Type B pancreatic cell (in vitro differentiated cells): ENCODE measurements around the gene RPL5. TPM values are rescaled to one million over a fixed set of nuclear protein-coding genes. Genes with fewer than 3 reads are reported as not detected.

Experiments
- DNase-seq: peaks from one replicate; pipeline ENCODE4 v3.0.0; 2021; ENCODE audit warnings: mixed read lengths; ENCODE audit not compliant: unreplicated experiment; ENCODE audit errors: extremely low spot score
- H3K27ac Mint-ChIP-seq: 2 replicates; pipeline ENCODE4 v1.8.0; 2021; ENCODE audit warnings: mild to moderate bottlenecking, mixed read lengths
- H3K27me3 Mint-ChIP-seq: 2 replicates; pipeline ENCODE4 v1.8.0; 2021; ENCODE audit warnings: mixed read lengths
- H3K36me3 Mint-ChIP-seq: 2 replicates; pipeline ENCODE4 v1.8.0; 2021; ENCODE audit warnings: mixed read lengths
- H3K4me1 Mint-ChIP-seq: one replicate; pipeline ENCODE4 v1.8.0; 2021; ENCODE audit warnings: mixed read lengths; ENCODE audit not compliant: unreplicated experiment
- H3K4me3 Mint-ChIP-seq: 2 replicates; pipeline ENCODE4 v1.8.0; 2021; ENCODE audit warnings: mild to moderate bottlenecking, mixed read lengths
- H3K9me3 Mint-ChIP-seq: 2 replicates; pipeline ENCODE4 v1.8.0; 2021; ENCODE audit warnings: mixed read lengths
- CTCF ChIP-seq: fragments of 200-600 bp; sonication (generic); conservative IDR thresholded peaks from 2 replicates; pipeline ENCODE4 v1.5.0; 2021; ENCODE audit warnings: antibody characterized with exemption, mild to moderate bottlenecking
- total RNA-seq: library from RNA; stranded (reverse); gene quantifications from 2 replicates; pipeline ENCODE4 v1.2.1, GENCODE V29; 2021; ENCODE audit warnings: low replicate concordance

Gene RPL5
- total RNA-seq, 1 donor from 2014 or later: 1,496 TPM

DNA sequence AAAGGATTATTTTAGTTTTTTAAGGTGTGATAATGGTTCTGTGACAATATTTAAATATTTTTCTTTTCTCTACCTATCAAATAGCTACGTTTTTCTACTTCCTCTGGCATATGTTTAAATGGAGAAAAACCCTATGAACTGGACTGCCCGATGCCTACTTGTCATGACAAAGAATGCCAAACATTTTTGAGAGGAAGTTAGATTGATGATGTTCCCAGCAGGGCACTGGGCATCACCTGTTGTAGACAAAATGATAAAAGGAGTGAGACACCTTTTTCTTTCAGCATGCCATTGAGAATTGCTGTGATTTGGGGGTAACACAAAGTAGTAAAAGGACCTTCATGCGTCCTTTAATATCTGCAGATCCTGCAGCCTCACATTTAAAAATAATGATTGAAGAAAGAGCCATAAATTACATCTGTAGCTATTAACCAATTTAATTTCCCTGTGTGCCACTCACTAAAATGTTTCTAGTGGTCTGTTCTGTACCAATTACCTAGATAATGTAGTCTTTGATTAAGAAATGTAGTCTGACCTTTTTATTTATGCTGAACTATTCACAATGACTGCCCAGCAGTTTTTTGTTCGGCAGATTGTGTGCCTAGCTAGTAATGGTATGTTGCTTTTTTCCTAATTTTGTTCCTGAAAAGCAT, 47.6 kb downstream of the RPL5 start:
- TF ChIP-seq CTCF: no peak
- Mint-ChIP-seq H3K27ac (no peak overlapping the region), H3K4me1 (no peaks in the 10 kb centered on the region), H3K27me3 (no peaks in the 10 kb centered on the region), H3K36me3 (peaks cover 7% of the 10 kb centered on the region), H3K9me3 (no peaks in the 10 kb centered on the region), H3K4me3 (no peak overlapping the region)
- no peak for DNase-seq

GRCh38 chr1:92881391-92881790, 49.6 kb downstream of the RPL5 start:
- no peaks in the 10 kb centered on the region for H3K4me1 Mint-ChIP-seq
- no peak overlapping the region for H3K27ac Mint-ChIP-seq
- H3K9me3 Mint-ChIP-seq: no peaks in the 10 kb centered on the region
- no peaks in the 10 kb centered on the region for H3K36me3 Mint-ChIP-seq
- no peak for TF ChIP-seq CTCF
- H3K27me3 Mint-ChIP-seq: no peaks in the 10 kb centered on the region
- no peak overlapping the region for H3K4me3 Mint-ChIP-seq
- DNase-seq: no peak

GRCh38 chr1:92882819-92883218, 51.0 kb downstream of the RPL5 start:
- H3K27ac Mint-ChIP-seq: no peak overlapping the region
- DNase-seq: no peak
- H3K4me1 Mint-ChIP-seq: no peaks in the 10 kb centered on the region
- no peaks in the 10 kb centered on the region for H3K27me3 Mint-ChIP-seq
- no peak overlapping the region for H3K4me3 Mint-ChIP-seq
- no peaks in the 10 kb centered on the region for H3K9me3 Mint-ChIP-seq
- no peak for TF ChIP-seq CTCF
- H3K36me3 Mint-ChIP-seq: no peaks in the 10 kb centered on the region

- H3K27me3 Mint-ChIP-seq: no peaks in the 10 kb centered on the region
- no peak overlapping the region for H3K4me3 Mint-ChIP-seq
- no peak for DNase-seq
- H3K27ac Mint-ChIP-seq: no peak overlapping the region
- no peaks in the 10 kb centered on the region for H3K4me1 Mint-ChIP-seq
- TF ChIP-seq CTCF: no peak
- no peaks in the 10 kb centered on the region for H3K9me3 Mint-ChIP-seq
- no peaks in the 10 kb centered on the region for H3K36me3 Mint-ChIP-seq
Observed at GRCh38 chr1:92883297-92883696, 51.5 kb downstream of the RPL5 start.

GRCh38 chr1:92884195-92884594, 52.4 kb downstream of the RPL5 start:
- Mint-ChIP-seq H3K4me1 (no peaks in the 10 kb centered on the region), H3K27ac (no peak overlapping the region), H3K27me3 (no peaks in the 10 kb centered on the region), H3K36me3 (no peaks in the 10 kb centered on the region), H3K9me3 (no peaks in the 10 kb centered on the region), H3K4me3 (no peak overlapping the region)
- DNase-seq: no peak
- no peak for TF ChIP-seq CTCF
